Ishikawa (cell line): ENCODE results near the gene ELAVL1.

Source experiments
- CEBPB ChIP-seq: IDR thresholded peaks from 2 replicates; pipeline ENCODE4 v1.6.1; 2012
- CREB1 ChIP-seq: IDR thresholded peaks from 2 replicates; pipeline ENCODE4 v1.6.1; 2012; ENCODE audit warnings: low read depth
- EP300 ChIP-seq: IDR thresholded peaks from 2 replicates; pipeline ENCODE4 v1.6.1; 2012; ENCODE audit warnings: borderline replicate concordance
- TAF1 ChIP-seq: IDR thresholded peaks from 2 replicates; pipeline ENCODE4 v1.6.1; 2012; ENCODE audit warnings: low read depth, mild to moderate bottlenecking
- ZBTB7A ChIP-seq: IDR thresholded peaks from 2 replicates; pipeline ENCODE4 v1.6.1; 2012; ENCODE audit warnings: low read depth
- TF ChIP-seq, protein P1 (sequence below): IDR thresholded peaks from 2 replicates; pipeline ENCODE4 v1.6.1; 2012
- TF ChIP-seq, protein P2 (sequence below): IDR thresholded peaks from 2 replicates; pipeline ENCODE4 v1.6.1; 2012; ENCODE audit warnings: low read depth, mild to moderate bottlenecking
- TF ChIP-seq, protein P3 (sequence below): IDR thresholded peaks from 2 replicates; pipeline ENCODE4 v1.6.1; 2012

DNA sequence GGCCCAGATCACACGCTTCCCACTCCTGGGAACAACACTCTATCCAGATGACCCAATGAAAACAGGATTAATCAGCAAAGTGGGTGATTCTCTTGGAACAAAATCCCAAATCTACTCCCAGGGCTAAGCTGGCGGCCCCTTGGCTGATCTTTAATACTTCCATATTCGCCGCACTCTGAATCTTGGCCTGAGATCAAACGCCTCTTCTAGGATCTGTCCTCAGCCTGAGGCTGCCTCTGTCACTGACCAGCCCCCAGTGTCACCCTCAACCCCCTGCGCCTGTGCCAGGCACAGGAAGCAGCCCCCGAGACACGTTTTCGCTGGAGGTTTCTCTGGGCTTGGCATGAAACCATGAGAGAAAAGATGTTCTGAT, 77.1 kb downstream of the ELAVL1 start:
- TF ChIP-seq ZBTB7A, result no peak
- TF ChIP-seq EP300, result no peak
- no peak for TF ChIP-seq TAF1
- TF ChIP-seq CEBPB, result no peak
- TF ChIP-seq CREB1, result no peak
- TF ChIP-seq, protein P1, sequence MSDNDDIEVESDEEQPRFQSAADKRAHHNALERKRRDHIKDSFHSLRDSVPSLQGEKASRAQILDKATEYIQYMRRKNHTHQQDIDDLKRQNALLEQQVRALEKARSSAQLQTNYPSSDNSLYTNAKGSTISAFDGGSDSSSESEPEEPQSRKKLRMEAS, result no peak
- TF ChIP-seq, protein P2, sequence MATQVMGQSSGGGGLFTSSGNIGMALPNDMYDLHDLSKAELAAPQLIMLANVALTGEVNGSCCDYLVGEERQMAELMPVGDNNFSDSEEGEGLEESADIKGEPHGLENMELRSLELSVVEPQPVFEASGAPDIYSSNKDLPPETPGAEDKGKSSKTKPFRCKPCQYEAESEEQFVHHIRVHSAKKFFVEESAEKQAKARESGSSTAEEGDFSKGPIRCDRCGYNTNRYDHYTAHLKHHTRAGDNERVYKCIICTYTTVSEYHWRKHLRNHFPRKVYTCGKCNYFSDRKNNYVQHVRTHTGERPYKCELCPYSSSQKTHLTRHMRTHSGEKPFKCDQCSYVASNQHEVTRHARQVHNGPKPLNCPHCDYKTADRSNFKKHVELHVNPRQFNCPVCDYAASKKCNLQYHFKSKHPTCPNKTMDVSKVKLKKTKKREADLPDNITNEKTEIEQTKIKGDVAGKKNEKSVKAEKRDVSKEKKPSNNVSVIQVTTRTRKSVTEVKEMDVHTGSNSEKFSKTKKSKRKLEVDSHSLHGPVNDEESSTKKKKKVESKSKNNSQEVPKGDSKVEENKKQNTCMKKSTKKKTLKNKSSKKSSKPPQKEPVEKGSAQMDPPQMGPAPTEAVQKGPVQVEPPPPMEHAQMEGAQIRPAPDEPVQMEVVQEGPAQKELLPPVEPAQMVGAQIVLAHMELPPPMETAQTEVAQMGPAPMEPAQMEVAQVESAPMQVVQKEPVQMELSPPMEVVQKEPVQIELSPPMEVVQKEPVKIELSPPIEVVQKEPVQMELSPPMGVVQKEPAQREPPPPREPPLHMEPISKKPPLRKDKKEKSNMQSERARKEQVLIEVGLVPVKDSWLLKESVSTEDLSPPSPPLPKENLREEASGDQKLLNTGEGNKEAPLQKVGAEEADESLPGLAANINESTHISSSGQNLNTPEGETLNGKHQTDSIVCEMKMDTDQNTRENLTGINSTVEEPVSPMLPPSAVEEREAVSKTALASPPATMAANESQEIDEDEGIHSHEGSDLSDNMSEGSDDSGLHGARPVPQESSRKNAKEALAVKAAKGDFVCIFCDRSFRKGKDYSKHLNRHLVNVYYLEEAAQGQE, result no peak
- TF ChIP-seq, protein P3, sequence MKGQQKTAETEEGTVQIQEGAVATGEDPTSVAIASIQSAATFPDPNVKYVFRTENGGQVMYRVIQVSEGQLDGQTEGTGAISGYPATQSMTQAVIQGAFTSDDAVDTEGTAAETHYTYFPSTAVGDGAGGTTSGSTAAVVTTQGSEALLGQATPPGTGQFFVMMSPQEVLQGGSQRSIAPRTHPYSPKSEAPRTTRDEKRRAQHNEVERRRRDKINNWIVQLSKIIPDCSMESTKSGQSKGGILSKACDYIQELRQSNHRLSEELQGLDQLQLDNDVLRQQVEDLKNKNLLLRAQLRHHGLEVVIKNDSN, result no peak
